ENCODE measurements around the gene SLC10A1.
"Not testable (repeated sequence)": the region's sequence is repeated elsewhere in the genome, so short reads cannot be mapped to it uniquely, and the experiment has no call there.

The SLC10A1 gene

GRCh38 chr14:69796797-69797500, at the start of gene SLC10A1:
TSS of gene SLC10A1 (minus strand) at chr14:69797241. CDS start at chr14:69797155, 86 bp downstream.
- no peak for DNase-seq (ENCODE audit: low spot score)

- no peak for DNase-seq (ENCODE audit: low spot score)
Measured at GRCh38 chr14:69845787-69846186, 48.7 kb upstream of the SLC10A1 start.

DNA sequence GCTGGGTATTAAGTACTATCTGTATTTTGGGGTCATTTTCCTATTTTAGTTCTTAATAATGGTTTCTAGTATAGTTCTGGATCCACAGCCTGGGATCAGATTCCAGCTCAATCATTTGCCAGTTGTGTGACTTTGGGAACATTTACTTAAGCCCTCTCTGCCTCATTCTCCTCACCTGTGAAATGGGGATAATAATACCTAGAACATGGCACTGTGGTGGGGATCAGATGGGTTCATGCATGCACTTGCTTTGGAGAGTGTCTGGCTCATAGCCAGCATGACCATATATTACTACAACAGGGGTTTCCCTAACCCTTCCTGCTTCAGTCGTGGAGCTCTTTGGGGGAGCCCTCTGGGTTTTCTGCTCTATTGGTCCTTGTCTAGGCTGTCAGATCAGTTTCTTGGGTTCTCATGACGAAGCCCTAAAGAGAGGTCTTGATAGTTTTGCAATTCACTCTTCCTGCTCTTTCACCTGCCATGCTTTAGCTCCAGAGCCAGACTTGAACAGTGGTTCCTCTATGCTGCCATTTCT, 48.1 kb upstream of the SLC10A1 start:
- DNase-seq (ENCODE audit: low spot score) = no peak

DNA sequence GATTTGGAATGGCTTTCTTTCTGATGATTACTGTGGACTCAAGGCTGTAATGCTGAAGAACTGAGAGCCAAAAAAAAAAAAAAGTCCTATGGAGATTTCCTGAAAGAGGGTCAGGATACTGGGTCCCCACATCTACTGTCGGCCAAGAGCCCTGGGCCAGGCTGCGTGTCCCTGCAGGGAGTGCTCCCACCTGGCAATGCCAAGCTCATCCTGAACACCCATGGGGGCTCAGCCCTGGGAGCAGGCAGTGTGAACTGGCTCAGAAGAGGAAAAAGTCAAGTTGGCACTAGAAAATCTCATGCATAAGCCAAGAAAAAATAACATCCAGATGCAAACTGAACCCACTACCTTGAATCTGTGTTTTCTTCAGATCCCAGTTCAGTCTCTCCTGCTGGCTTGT, 47.1 kb upstream of the SLC10A1 start:
- no peak for DNase-seq (ENCODE audit: low spot score)

GRCh38 chr14:69842686-69843420, 45.8 kb upstream of the SLC10A1 start:
- no peak for DNase-seq (ENCODE audit: low spot score)

DNA sequence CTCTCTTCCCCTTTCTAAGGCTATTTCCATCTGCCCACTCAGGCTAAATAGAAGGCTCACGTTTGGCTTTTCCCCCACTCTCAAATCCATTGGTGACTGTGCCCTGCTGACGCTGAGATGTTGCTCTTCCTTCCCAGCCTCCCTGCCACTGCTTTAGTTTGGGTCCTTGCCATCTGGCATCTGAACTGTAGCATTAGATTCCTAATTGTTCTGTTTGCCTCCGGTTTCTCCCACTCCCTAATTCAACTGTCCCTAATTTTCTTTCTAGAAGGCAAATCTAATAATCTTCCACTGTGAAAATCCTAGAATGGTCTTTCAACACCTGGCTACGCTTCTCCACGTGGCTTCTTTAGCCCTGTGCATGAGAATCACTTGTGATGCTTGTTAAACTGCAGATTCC, 44.6 kb upstream of the SLC10A1 start:
- no peak for DNase-seq (ENCODE audit: low spot score)

- no peak for DNase-seq (ENCODE audit: low spot score)
Measured at GRCh38 chr14:69839661-69840060, 42.6 kb upstream of the SLC10A1 start.

DNA sequence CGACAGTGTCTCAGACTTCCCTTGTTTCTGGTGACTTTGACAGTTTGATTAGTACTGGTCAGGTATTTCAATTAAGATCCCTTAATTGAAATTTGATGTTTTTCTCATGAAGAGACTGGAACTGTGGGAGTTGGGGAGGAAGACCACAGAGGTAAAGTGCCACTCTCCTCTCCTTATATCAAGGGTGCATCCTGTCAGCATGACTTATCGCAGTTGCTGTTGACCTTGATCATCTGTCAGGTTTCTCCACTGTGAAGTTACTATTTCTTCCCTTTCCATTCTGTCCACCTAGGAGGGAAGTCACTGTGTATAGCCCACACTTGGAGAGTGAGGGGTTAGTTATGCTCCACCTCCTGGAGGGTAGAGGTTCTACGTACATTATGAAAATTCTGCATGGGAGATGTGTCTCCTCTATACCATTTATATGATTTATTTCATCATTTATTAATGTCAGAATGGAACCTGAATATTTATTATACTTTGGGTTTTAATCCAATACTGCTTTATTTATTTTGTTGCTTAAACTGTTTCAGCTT, 41.9 kb upstream of the SLC10A1 start:
- no peak for DNase-seq (ENCODE audit: low spot score)

DNA sequence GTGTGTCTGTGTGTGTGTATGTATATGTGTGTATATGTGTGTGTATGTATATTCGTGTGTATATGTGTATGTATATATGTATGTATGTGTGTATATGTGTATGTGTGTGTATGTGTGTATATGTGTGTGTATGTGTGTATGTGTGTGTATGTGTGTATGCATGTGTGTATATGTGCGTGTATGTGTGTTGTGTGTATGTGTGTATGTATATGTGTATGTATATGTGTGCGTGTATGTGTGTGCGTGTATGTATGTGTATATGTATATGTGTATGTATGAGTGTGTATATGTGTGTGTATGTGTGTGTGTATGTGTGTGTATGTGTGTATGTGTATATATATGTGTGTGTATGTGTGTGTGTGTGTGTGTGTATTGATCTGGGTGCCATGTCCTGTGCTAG, 31.8 kb upstream of the SLC10A1 start:
- no peak for DNase-seq (ENCODE audit: low spot score)

DNA sequence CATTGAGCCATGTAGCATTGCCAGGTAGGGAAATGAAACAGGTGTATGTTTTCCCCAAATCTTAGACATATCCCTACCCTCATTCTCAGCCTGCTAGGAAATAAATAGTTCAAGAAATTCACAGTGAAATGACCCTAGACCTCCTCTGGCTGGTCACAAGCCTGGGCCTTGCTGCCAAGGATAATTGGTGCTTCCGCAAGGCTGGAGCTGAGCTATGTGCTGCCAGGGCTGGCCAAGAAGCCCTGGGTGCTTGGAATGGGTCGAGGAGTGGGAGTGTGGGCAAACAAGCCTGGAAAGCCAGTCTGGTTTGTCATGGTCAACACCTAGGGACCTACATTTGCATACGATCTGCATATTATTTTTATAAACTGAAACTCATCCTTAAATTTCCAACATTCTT, 31.3 kb upstream of the SLC10A1 start:
- DNase-seq (ENCODE audit: low spot score) = no peak

- no peak for DNase-seq (ENCODE audit: low spot score)
Measured at GRCh38 chr14:69827560-69827959, 30.5 kb upstream of the SLC10A1 start.

DNA sequence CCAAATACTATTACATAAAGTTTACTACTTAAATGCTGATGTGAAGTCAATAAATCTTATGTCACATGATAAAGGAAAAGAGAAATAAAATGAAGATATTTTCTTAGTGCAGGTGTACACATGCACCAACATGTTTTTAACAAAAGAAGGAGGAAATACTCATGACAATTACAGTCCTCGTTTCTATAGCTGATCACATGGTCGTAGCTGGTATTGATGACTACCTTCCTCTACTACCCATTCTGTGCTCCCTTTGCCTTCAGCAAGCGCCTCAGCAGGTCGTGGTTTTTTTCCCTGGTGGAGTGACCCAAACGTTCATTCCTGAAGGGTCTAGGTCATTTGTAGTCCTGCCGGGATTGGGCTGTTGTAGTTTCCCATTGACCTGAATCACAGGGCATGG, 25.4 kb upstream of the SLC10A1 start:
- DNase-seq (ENCODE audit: low spot score) = no peak

GRCh38 chr14:69820991-69821390, 23.9 kb upstream of the SLC10A1 start:
- DNase-seq (ENCODE audit: low spot score) = no peak

DNA sequence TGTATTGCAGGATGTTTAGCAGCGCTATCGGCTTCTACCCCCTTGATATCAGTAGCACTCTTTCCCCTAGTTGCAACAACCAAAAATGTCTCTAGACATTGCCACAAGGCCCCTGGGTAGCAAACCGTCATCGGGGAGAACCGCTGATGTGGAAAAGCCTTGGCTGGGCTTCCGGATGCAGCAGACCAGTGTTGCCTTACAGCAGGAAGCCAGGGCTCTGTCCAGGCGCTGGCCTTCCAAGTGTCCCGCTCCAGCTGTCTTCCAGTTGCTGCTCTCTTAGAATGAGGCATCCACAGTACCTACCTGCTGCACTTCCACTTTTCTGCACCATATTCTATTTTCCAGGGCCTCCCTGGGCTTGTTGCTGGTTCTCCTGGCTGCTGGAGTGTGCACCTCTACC, 22.6 kb upstream of the SLC10A1 start:
- no peak for DNase-seq (ENCODE audit: low spot score)

DNA sequence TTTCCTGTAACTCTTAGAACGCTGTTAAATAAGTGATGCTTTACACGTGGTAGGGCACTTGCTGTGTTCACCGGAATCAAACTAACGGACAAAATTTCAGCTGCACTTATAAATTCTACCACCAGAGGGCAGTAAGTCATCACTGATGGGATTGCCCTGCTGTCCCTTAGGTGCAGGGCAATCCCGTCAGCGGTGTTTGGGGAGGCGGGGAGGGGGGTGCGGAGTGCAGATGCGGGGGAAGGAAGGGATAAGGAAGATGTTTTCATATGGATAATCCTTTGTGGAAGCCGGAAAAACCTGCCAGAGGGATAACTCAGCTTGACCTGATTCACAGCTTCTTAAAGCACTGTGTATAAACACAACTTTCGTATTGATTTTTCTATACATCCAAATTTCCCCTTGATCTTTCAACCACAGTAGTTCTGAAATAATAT, 21.7 kb upstream of the SLC10A1 start:
- DNase-seq (ENCODE audit: low spot score) = peak; percentile 77

GRCh38 chr14:69816216-69816615, 19.2 kb upstream of the SLC10A1 start:
- DNase-seq (ENCODE audit: low spot score) = no peak

DNA sequence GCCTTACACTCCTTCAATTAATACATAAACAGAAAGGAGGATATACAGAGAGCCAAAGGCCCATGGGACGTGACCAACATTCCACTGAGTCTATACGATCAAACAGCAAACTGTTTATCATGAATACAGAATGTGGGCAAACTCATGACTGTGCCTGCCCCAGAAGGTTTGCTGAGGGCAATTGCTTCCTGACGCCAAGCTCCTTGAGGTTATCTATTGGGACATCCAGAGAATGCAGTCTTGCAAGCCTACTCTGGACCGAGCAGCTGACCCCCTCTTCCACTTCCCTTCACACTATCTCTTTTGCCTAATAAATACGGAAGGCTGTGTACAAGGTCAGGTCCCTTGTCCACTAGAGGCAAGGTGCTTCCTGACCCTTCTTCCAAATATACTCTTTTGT, 18.5 kb upstream of the SLC10A1 start:
- no peak for DNase-seq (ENCODE audit: low spot score)

GRCh38 chr14:69814397-69814796, 17.4 kb upstream of the SLC10A1 start:
- no peak for DNase-seq (ENCODE audit: low spot score)

DNA sequence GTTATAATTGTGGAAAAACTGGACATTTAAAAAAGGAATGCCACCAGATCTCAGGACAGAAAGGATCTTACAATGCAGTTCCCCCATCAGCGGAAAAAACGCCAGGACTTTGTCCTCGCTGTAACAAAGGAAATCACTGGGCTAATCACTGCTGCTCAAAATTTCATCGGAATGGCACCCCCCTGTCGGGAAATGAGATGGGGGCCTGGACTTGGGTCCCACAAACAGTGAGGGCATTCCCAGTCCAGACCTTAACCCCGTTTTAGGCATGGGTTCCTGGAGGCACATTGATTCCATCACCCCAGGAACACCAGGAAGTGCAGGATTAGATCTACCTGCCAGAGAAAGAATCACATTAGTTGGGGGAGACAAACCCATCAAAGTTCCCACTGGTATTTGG, 16.3 kb upstream of the SLC10A1 start:
- not testable (repeated sequence) for DNase-seq (ENCODE audit: low spot score)

DNA sequence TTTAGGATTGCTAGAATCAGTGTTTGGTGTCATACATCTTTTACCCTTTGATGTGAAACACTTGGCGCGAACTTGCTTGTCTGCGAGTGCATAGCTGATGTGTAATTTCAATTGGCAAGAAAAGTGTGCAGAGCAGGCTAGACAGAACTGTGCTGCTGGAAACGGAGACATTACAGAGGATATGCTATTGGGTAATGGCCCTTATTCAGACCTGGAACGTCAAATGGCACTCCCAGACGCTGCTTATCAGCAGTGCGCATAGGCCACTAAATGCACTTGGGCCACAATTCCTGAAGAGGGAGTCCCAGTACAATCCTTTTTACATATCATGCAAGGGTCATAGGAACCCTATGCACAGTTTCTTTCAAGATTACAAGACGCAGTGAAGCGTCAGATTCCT, 15.7 kb upstream of the SLC10A1 start:
- no peak for DNase-seq (ENCODE audit: low spot score)

DNA sequence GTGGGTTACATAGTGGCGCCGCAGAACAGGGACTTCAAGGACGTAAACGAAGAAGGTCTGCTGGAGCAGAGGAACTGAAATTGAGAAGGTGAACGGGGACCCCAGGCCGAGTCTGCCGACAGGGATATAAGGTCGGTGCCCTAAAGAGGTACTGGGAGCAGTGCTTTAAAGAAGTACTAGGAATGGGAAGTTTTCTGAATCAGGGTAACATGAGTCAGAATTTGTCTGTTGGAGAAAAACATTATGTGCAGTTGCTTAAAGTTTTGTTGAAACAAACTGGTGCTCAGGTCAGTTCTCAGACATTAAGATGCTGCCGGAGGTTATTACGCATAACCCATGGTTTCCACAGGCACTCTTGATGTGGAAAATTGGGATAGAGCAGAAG, 14.8 kb upstream of the SLC10A1 start:
- no peak for DNase-seq (ENCODE audit: low spot score)

DNA sequence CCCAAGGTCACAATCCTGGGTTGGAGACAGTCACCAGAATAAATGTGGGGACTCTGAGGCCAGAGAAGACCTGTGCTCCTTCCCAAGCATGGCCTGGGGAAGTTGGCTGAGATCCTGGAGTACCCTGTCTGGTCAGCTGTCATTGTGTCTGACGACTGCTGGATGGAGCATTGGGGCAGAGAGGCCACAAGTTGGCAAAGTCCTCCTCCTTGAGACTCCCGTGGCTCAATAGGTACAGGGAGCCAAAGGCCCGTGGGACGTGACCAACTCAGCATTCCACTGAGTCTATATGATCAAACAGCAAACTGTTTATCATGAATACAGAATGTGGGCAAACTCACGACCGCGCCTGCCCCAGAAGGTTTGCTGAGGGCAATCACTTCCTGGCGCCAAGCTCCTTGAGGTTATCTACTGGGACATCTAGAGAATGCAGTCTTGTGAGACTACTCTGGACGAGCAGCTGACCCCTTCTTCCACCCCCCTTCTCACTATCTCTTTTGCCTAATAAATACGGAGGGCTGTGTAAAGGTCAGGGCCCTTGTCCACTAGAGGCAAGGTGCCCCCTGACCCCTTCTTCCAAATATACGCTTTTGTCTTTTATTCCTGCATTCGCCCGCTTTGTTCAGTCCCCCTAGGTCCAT, 14.3 kb upstream of the SLC10A1 start:
- DNase-seq (ENCODE audit: low spot score) = no peak
